ENCODE results near the gene CTNNBL1.

DNA sequence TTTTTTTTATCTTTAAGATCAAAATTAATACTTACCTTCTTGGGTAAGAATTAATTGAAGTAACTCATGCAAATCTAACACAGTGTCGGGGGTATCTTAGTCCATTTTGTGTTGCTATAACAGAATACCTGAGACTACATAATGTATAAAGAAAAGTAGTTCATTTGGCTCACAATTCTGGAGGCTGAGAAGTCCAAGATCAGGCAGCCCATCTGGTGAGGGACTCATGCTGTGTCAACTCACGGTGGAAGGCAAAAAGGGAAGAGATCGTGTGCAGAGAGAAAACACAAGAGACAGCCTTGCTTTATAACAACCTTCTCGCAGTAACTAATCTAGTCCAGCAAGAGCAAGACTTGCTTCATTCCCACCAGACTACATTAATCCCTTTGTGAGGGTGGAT is 116.2 kb downstream of the CTNNBL1 start:
- TF ChIP-seq POLR2AphosphoS5 (IDR thresholded peaks at IDR 0.05; ENCODE audit: borderline replicate concordance, low read depth, low read length) (no peak), EZH2 (IDR thresholded peaks at IDR 0.05) (no peak)
